GM21576 (cell line): ENCODE results near the gene COG6.

Experiments
- ATAC-seq: cut with Tn5 transposase; IDR thresholded peaks from one replicate; pipeline ENCODE4 v1.9.1; 2021; ENCODE audit warnings: mild to moderate bottlenecking, moderate library complexity; ENCODE audit not compliant: unreplicated experiment

Gene COG6

GRCh38 chr13:39767791-39768517, 112.5 kb downstream of the COG6 start:
- ATAC-seq, result no peak

- ATAC-seq, result no peak
Measured at GRCh38 chr13:39768962-39769361, 113.5 kb downstream of the COG6 start.

- no peak for ATAC-seq
Measured at GRCh38 chr13:39770221-39771090, 115.0 kb downstream of the COG6 start.

- ATAC-seq, result no peak
Measured at GRCh38 chr13:39773833-39774232, 118.4 kb downstream of the COG6 start.

- ATAC-seq, result no peak
Measured at GRCh38 chr13:39776439-39776838, 121.0 kb downstream of the COG6 start.

GRCh38 chr13:39777021-39777420, 121.6 kb downstream of the COG6 start:
- no peak for ATAC-seq

GRCh38 chr13:39777527-39778061, 122.1 kb downstream of the COG6 start:
- no peak for ATAC-seq

- ATAC-seq, result no peak
Measured at GRCh38 chr13:39779337-39780265, 124.1 kb downstream of the COG6 start.

GRCh38 chr13:39780711-39781110, 125.2 kb downstream of the COG6 start:
- no peak for ATAC-seq

- ATAC-seq, result no peak
Measured at GRCh38 chr13:39781381-39781780, 125.9 kb downstream of the COG6 start.

- no peak for ATAC-seq
Measured at GRCh38 chr13:39783051-39783450, 127.6 kb downstream of the COG6 start.

GRCh38 chr13:39784347-39784746, 128.9 kb downstream of the COG6 start:
- no peak for ATAC-seq

- ATAC-seq, result no peak
Measured at GRCh38 chr13:39786091-39786490, 130.6 kb downstream of the COG6 start.

GRCh38 chr13:39787086-39787487, 131.6 kb downstream of the COG6 start:
- ATAC-seq, result no peak

- no peak for ATAC-seq
Measured at GRCh38 chr13:39788102-39788501, 132.6 kb downstream of the COG6 start.

GRCh38 chr13:39789451-39789850, 134.0 kb downstream of the COG6 start:
- no peak for ATAC-seq
